ENCODE measurements around the gene HLA-A. TPM values are rescaled to one million over a fixed set of nuclear protein-coding genes. Genes with fewer than 3 reads are reported as not detected.

HLA-A gene
- total RNA-seq, 1 experiment from 2014 or later = 251 TPM

DNA sequence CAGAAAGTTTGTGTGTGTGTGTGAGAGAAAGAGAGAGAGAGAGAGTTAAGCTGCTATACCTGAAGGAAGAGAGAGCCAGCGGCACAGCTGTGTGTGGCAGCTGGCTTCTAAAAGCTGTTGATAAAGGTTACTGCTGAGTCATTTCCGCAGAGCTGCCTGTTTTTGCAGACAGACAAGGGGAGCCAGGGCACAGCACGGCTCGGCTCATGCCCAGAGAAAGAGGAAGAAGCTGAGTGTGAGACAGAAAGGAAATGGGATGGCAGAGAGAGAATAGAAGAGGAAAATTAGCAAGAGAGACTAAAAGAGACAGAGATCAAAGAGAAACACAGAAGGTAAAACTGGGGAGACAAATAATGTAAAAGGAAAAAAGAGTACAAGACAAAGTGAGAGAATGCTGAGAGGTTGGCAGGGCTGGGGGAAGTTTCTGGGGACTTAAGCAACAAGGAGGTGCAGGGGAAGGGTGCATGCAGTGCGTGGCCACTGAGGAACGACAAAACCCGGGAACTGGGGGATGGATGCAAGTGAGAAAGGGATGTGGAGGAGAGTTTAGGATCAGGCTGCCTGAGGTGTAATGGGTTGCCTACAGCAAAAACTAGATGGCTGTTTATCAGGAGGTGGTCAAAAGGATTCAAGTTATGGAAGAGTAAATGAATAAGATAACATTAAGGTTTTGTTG lies 22.7 kb downstream of the HLA-A start:
- Histone ChIP-seq H4K20me1 (ENCODE audit: insufficient read depth) (no peaks in the 10 kb centered on the region), H3K4me3 (replicated peaks in 1 of 2; ENCODE audit: low read depth in 1 of 2, low read length in 2 of 2) (peak overlapping the region; percentile 47 to 50), H3K27ac (ENCODE audit: low read depth, low read length) (peak overlapping the region; percentile 86), H3K4me1 (ENCODE audit: control insufficient read depth in 1 of 2, insufficient read depth in 2 of 2, low read length in 2 of 2) (peaks cover 41 to 62% of the 10 kb centered on the region in 2 experiments), H3K9me3 (ENCODE audit: control insufficient read depth in 1 of 2, insufficient read depth in 1 of 2, low read depth in 1 of 2, low read length in 2 of 2) (no peaks in the 10 kb centered on the region), H3K27me3 (ENCODE audit: insufficient read depth, low read length) (no peaks in the 10 kb centered on the region), H3K4me2 (ENCODE audit: low read length) (peak overlapping the region; percentile 74), H2AFZ (ENCODE audit: low read depth, low read length, poor library complexity, severe bottlenecking) (no peak overlapping the region), H3K36me3 (ENCODE audit: control insufficient read depth in 1 of 2, insufficient read depth in 2 of 2, low read length in 2 of 2) (no peaks in the 10 kb centered on the region), H3K9ac (ENCODE audit: low read length) (peak overlapping the region; percentile 49), H3K9me2 (ENCODE audit: insufficient read depth) (no peaks in the 10 kb centered on the region), H3K79me2 (ENCODE audit: insufficient read depth, low read length) (no peaks in the 10 kb centered on the region)
- peak; percentile 76 for ATAC-seq
- ChIA-PET POLR2A (interaction anchor here (1.0 to 2.2 kb wide), 5 partner anchors 10 to 17 kb away, joined by 3 to 8 read pairs (median 6); no protein-coding TSS in a partner anchor), RAD21 (ENCODE audit: low non-redundant PET in 1 of 2, low total read pairs in 2 of 2, uncharacterized antibody in 2 of 2, unreplicated experiment in 2 of 2) (no interaction called here), CTCF (interaction anchor here (0.8 kb wide), 1 partner anchor 117 kb away, joined by 3 read pairs; no protein-coding TSS in a partner anchor)
- intact Hi-C loops (cut with micrococcal nuclease) = loop anchor here (5.0 kb wide), 1 partner anchor 1043 kb away; the partner anchor contains the start of gene TRIM27
- peak; percentile 73 for DNase-seq (ENCODE audit: low read depth, low spot score)
- TSS peak; percentile 87 for BruUV-seq (replicated peaks)
- TF ChIP-seq ZBTB33 (IDR thresholded peaks at IDR 0.05; ENCODE audit: extremely low read depth, insufficient replicate concordance, low read length) (peak; percentile 47), ELF1 (IDR thresholded peaks at IDR 0.05; ENCODE audit: borderline replicate concordance, low read depth) (no peak; the same call in 1 of the 2 replicates), YY1 (IDR thresholded peaks at IDR 0.05; ENCODE audit: extremely low read depth, insufficient replicate concordance, low read depth, low read length) (peak; percentile 66), POLR2AphosphoS5 (IDR thresholded peaks at IDR 0.05; ENCODE audit: low read depth, low read length) (peak; percentile 84), REST (IDR thresholded peaks at IDR 0.05; ENCODE audit: low read depth) (no peak), ZNF274 (IDR thresholded peaks at IDR 0.05; ENCODE audit: low read depth, low read length) (no peak), SIN3A (IDR thresholded peaks at IDR 0.05; ENCODE audit: low read depth) (peak; percentile 86), EZH2phosphoT487 (IDR thresholded peaks at IDR 0.05; ENCODE audit: borderline replicate concordance) (no peak), CEBPB (IDR thresholded peaks at IDR 0.05; ENCODE audit: low read depth) (peak; percentile 48; the same call in 1 of the 2 replicates), POLR2A (IDR thresholded peaks at IDR 0.05; ENCODE audit: borderline replicate concordance, extremely low read depth, insufficient read depth, insufficient read length) (no peak), RAD21 (IDR thresholded peaks at IDR 0.05; ENCODE audit: low read depth) (peak; percentile 34; the same call in 1 of the 2 replicates), ATF3 (IDR thresholded peaks at IDR 0.05) (no peak; the same call in 1 of the 2 replicates), ZFX (IDR thresholded peaks at IDR 0.05) (no peak), SP1 (IDR thresholded peaks at IDR 0.05; ENCODE audit: low read depth) (peak; percentile 91), CBX3 (IDR thresholded peaks at IDR 0.05; ENCODE audit: low read depth) (peak; percentile 97; the same call in 1 of the 2 replicates), JUND (IDR thresholded peaks at IDR 0.05) (peak; percentile 95), MAX (IDR thresholded peaks at IDR 0.05) (peak; percentile 77; the same call in 1 of the 2 replicates), SRF (IDR thresholded peaks at IDR 0.05; ENCODE audit: low read depth) (no peak), EZH2 (IDR thresholded peaks at IDR 0.05) (no peak), FOSL1 (IDR thresholded peaks at IDR 0.05; ENCODE audit: low read depth) (peak; percentile 88)

Measured in HCT116 (cell line).